Activated CD4-positive, alpha-beta T cell treated with anti-CD3 and anti-CD28 coated beads for 24 hours (primary cell): Measurements from ENCODE around the gene TSPAN14.
"Not testable (repeated sequence)": the region's sequence is repeated elsewhere in the genome, so short reads cannot be mapped to it uniquely, and the experiment has no call there.

Experiments
- DNase-seq, 2 donors: peaks; one replicate each; pipeline ENCODE4 v3.0.0-alpha.2; 2020; ENCODE audit warnings: low read depth in 2 of 2

TSPAN14 gene

DNA sequence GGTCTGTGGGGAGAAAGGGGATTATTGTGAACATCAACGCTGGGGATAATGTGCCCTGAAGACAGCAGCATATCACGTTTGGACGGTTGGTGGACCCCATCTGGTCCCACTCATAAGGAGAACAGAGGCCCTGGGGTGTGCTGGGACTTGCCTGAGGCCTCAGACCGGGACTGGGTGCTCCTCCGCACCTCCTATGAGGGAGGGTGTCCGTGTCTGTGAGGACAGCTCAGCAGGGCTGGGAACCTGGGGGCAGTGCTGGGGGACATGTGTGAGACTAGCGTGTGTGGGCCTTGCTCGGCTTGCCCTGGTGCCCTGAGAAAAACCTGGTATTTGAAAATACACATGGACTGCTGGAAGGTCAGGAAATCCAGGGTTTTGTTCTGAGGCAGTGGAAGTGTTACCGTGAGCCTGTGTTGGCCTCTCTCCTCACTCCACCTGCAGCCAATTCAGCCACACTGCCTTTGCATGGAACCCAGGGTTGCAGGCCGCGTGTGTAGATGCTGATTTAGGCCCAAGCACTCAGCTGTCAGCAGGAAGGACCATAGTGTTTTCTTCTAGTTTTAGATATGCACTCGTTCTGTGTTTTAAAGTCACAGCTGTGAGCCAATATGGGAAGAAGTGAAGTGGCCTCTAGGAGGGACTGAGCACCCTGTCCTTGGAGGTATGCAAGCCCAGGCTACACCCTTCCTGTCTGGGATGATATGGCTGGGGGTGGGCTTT, 70.2 kb downstream of the TSPAN14 start:
- no peak for DNase-seq

DNA sequence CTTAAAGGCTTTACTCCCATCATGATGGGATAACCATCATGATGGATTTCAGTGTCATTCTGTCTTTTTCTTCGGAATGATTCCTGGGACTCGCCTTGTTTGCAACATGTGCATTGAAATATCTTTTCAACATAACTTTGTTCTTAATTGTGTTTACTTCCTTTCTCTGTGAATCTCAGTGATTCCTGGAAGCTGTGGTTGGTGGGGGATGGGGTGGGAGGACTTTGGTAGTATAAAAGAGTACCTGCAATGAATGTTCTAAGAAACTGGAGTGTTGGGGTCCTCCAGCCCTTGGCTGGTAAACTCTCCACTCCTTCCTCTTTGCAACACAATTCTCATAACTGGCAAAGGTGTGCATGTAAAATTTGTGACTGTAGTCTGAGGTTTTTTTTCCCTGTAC, 72.1 kb downstream of the TSPAN14 start:
- DNase-seq = no peak

DNA sequence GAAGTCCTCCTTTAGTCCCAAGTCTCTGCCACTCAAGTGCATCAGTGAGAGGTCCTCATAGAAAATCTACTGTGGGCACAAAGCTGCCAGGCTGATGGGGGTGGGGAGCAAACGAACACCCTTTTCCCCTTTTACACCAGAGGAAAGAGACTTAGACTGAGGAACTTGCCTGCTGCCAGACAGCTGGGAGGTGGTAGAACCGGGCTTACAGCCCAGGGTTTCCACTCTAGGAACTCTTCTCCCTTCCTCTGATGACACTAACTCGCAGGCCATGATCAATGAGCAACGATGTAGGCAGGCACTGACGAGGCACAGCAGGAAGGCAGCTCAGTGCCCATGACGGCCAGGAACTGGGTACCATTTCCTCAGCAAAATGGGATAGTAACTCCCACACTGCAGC, 72.6 kb downstream of the TSPAN14 start:
- no peak for DNase-seq

DNA sequence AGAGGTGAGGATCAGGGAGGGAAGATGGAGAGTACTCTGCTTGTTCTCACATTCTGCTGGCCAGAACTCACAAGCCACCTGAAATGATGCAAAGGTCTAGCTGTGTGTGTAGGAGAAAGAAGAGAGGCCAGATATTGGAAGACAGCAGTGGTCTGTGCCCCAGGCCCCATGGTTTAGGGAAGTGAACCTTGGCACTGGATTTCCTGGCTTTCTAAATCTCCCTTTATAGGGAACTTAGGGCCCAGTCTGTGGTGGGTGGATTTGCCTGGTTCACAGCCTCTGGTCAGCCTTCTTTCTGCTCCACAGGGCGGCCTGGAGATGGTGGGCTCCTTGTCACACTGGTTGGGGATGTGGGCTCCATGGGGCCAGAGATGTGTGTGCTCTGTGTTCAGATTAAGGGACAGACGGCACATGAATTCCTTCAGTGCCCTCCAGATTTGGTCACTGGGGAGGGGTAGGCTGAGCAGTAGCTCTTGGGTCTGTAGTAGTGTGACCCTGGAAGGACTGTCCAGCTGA, 74.1 kb downstream of the TSPAN14 start:
- no peak for DNase-seq

DNA sequence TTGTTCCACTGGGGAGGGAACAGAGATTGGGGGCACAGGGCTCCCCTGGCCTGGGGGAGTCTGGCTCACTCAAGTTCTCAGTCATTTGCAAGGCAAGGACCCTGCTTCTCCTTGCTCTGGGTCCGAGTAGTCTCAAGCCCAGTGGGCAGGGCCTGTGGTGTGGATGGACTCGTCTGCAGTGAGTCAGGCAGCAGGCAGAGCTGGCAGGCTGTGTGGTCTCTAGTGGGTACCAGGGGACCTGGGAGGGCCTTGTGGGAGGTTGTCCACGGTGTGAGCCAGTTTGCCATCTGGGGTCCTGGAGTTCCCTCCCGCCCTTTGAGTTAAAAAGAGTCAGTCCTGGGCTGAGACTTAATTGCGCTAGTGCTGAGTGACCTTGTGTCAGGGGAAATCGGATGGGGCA, 74.8 kb downstream of the TSPAN14 start:
- DNase-seq = no peak

- no peak for DNase-seq
These were observed 75.5 kb downstream of the TSPAN14 start for GRCh38 chr10:80529604-80530003.

DNA sequence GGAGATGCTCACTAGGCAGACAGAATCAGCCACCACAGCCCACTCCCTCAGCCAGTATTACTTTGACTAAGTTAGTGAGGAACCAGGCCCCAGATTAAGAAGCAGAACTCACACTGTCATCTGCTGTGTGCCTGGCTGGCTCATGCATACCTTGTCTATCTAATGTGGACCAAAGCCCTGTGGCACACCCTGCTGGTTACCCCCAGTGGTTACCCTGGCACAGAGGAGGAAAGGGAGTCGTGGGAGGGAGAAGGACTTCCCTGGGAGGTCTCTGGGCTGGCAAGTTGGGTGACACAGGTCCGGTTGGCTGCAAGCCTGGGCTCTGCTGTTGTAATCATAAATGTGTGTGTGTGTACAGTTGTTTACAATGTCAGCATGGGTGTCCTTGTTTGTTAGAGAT, 76.1 kb downstream of the TSPAN14 start:
- DNase-seq = peak; percentile 20 to 30

DNA sequence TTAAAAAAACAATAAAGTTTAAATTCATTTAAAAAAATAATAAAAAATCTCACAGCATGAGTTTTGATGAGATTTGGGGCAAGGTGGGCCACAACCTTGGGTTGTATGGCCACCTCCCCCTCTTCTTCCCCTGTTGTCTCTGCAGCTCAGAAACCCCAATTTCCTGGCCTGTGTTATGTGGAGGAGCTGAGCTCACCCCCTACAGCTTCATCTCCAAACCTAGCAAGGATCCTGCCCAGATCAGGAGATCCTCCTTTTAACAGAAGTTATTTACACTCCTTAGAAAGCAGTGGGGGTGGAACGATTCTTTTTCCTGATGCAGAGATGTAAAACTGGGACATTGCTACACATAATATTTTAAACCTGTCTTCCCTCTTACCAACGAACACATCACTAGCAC, 76.7 kb downstream of the TSPAN14 start:
- DNase-seq = no peak

DNA sequence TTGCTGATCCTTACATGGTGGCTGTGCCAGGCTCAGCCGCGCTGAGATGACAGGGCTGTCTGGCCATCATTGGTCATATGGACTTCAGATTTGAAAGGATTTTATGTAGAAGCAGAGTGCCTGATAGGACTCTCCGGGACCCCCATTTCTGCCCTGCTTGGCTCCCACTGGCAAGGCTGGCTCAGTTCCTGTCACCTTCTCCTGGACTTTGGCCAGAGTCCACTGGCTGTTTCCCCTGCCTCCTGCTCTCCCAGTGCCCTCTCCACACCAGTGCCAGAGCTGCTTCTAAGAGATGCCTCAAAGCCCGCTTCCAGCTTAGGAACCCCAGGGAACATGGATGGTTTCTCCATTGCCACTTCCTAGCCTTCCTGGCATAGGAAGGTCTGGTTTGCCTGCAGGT, 78.5 kb downstream of the TSPAN14 start:
- DNase-seq = no peak

DNA sequence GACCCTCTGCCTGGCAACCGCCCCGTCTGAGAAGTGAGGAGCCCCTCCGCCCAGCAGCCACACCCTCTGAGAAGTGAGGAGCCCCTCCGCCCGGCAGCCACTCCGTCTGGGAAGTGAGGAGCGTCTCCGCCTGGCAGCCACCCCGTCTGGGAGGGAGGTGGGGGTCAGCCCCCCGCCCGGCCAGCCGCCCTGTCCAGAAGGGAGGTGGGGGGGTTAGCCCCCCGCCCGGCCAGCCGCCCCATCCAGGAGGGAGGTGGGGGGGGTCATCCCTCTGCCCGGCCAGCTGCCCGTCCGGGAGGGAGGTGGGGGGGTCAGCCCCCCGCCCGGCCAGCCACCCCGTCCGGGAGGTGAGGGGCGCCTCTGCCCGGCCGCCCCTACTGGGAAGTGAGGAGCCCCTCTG, 79.9 kb downstream of the TSPAN14 start:
- not testable (repeated sequence) for DNase-seq

DNA sequence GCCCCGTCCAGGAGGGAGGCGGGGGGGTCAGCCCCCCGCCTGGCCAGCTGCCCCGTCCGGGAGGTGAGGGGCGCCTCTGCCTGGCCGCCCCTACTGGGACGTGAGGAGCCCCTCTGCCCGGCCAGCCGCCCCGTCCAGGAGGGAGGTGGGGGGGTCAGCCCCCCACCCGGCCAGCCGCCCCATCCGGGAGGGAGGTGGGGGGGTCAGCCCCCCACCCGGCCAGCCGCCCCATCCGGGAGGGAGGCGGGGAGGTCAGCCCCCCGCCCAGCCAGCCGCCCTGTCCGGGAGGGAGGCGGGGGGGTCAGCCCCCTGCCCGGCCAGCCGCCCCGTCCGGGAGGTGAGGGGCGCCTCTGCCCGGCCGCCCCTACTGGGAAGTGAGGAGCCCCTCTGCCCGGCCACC, 80.5 kb downstream of the TSPAN14 start:
- DNase-seq = not testable (repeated sequence)

GRCh38 chr10:80535671-80536360, 81.7 kb downstream of the TSPAN14 start:
- DNase-seq = peak; percentile 53 to 62

GRCh38 chr10:80536361-80536835, 82.3 kb downstream of the TSPAN14 start:
- no peak for DNase-seq

DNA sequence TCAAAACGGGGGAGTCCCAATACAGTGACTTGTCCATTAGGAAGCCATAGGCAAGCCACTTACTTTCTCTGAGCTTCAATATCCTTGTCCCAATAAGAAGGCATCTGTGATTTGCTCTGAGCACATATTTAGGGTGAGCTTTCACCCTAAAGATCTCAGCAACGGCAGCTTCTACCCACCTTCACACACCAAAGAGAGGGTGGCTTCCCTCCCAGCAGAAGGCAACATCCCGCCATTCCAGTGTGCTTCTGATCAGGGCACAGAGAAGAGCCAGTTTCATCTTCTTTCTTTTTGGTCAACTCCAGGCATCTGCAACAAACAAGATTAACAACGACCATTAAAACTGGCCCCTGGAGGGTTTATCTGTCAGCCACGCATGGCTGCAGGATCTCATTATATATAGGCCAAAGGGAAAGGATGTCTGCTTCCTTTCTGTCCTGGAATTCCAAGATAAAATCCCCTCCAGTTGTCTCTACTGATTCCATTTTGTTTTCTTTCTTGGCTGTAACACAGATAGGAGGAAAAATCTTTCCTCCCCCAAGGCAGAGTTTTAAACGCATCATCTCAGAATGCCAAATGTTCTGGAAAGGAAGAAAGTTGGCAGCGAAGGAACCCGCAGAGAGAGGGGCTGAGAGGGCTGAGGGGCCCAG, 83.1 kb downstream of the TSPAN14 start:
- no peak for DNase-seq

DNA sequence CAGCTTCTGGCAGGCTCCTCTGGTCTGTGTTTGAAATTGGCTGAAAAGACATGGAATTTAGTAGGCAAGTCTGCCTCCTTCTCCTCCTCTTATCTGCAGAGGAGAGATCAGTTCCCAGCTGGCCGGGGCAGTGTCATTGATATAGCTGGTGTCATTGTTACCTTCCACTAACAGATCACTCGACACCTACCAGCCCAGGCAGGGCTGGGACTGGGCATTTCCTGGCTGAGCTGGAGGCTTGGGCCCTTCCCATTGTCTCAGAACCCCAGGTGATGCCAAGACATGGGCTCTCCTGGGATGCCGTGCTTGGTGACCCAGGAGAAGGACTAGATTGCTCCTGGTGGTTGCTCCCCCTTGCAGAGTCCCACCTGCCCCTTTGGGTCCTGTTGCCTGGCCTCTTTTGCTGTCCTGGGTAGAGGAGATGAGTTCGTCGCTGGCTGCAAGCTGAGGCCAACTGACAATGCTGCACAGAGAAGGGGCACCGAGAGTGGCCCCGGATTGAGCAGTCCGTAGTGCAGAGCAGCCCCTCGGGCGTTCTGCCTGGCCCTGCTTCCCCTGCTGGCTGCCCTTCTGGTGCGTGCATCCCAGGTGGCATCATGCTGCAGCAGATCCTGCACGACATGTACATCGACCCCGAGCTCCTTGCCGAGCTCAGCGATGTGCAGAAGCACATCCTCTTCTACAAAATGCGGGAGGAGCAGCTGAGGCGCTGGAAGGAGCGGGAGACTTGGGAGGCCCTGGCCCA, 83.8 kb downstream of the TSPAN14 start, which contains the start of gene SH2D4B:
Gene SH2D4B (plus strand): TSS at position 167 of the 745 bp plus-strand sequence. CDS start 430 bp downstream, at position 597.
- DNase-seq = no peak

DNA sequence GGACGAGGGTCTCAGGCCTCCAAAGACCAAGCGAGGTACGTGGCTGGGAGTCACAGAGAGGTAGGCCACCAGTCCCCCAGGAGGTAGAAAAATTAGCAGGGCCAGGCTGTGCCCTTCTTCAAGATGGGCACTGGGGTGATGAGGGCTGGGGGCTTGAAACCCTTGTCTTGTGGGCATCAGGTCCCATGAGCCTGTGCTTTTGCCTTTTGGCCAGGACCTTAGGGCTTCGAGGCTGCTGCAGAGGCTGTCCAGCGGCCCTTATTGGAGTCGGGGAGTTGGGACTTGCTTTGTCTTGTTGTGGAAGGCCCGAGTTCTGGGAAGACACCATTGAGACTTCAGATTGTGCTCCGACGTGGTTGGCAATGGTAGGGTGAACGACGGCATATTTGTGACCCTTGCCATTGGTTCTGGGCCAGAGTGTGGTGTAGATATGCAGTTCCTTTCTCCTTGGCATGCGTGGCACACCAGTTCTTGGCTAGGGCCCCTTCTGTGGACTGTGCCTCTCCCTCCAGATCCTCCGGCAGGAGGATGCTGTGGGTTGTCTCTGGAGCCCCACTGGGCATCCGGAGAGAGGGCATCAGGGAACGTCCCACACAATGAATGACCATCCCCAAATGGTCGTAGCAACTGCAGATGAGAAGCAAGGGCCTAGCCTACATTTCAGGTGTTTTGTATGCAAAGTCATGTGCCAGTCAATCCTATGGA, 84.5 kb downstream of the TSPAN14 start:
- no peak for DNase-seq

- DNase-seq = no peak
These were observed 85.4 kb downstream of the TSPAN14 start for GRCh38 chr10:80539421-80540031.

- no peak for DNase-seq
These were observed 86.0 kb downstream of the TSPAN14 start for GRCh38 chr10:80540136-80540535.

DNA sequence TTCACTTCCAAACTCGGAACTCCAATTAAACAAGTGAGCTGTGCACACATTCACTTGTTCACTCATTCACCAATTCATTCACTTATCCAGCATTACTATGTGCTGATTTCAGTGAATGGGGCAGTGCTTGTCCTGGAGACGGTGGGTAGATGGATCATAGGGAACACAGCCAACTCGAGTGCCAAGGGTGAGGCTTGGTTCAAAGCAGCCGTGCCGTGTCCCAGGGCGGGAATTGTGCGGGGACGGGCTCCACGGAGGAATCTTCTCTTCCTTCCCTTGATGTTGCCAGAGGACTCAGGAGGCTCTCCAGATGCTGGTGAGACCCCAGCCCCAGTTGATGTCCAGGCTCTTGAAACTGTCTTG, 86.5 kb downstream of the TSPAN14 start:
- DNase-seq = no peak

DNA sequence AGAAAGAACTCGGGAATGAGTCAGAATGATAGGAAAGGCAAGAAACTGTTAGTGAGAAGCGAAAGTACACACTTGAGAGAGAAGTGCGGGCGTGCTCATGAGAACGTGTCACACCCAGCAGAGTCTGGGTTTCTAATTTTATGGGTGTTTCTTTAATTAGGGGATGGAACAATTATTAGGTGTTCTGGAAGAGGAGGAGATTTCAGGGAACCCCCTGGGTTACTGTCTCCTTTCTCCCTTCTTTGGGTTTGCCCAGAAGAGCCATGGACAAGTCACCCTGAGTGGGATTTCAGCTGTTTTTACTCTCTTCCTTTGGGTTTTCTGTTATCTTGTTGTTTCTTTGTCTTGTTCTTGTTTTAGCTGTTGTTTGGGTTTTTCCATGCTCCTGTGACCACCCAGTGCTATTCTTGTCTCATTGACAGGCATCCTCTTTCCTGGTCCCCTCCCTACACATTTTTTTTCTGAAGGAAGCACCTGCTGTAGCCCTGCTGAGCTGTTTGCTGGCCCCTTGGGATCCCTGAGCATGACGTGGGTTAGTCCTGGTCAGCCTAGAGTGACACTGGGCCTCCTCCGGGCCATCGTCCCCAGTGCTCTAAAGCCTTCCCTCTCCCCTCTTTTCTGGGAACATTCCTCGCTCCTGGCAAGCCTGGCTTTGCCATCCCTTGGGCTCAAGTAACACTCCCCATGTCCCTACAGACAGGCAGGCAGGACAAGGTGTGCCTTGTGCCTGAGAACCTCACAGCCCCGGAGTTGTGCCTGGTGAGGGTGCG, 87.1 kb downstream of the TSPAN14 start:
- DNase-seq = no peak
